Panc1 (cell line): ENCODE results near the gene SAFB2. TPM values are rescaled to one million over a fixed set of nuclear protein-coding genes. Genes with fewer than 3 reads are reported as not detected.

Experiments used
- ATAC-seq: fragments of 200-7000 bp; cut with Tn5 transposase; 2 replicates; pipeline ENCODE4 v1.9.1; 2020; ENCODE audit warnings: mild to moderate bottlenecking, moderate library complexity
- BruUV-seq: library from RNA; stranded (reverse); fragments of 400-500 nt; replicated peaks from 2 replicates; lab custom pipeline; 2021; lab: Mats Ljungman, UMichigan
- CTCF ChIA-PET: fragments of 300-600 bp; sonication (Branson Sonifier 250); formaldehyde crosslinking; loops from one replicate; lab custom pipeline; 2022; ENCODE audit warnings: antibody characterized with exemption; lab: Charles Lee
- POLR2A ChIA-PET: fragments of 300-600 bp; sonication (Branson Sonifier 250); formaldehyde crosslinking; loops from one replicate; lab custom pipeline; 2022; ENCODE audit warnings: antibody characterized with exemption; lab: Charles Lee
- DNase-seq: peaks from one replicate; pipeline ENCODE4 v3.0.0-alpha.2; 2010; ENCODE audit warnings: low read depth, low spot score
- H3K27ac ChIP-seq: 2 replicates; pipeline ENCODE4 v1.5.1; 2011; ENCODE audit warnings: mild to moderate bottlenecking, low read length, inconsistent platforms
- H3K27me3 ChIP-seq: fragments of 200-500 bp; sonication (Bioruptor generic); 2 replicates; pipeline ENCODE4 v1.6.0; 2014; ENCODE audit warnings: low read length, inconsistent platforms; ENCODE audit not compliant: control insufficient read depth, insufficient read depth
- H3K36me3 ChIP-seq: fragments of 200-500 bp; sonication (Bioruptor generic); 2 replicates; pipeline ENCODE4 v1.5.1; 2014; ENCODE audit warnings: inconsistent platforms, mild to moderate bottlenecking, low read length, moderate library complexity; ENCODE audit not compliant: control insufficient read depth, insufficient read depth
- H3K4me1 ChIP-seq: 2 replicates; pipeline ENCODE4 v1.5.1; 2011; ENCODE audit warnings: inconsistent platforms, mild to moderate bottlenecking, low read length, moderate library complexity; ENCODE audit not compliant: control insufficient read depth, insufficient read depth
- H3K4me3 ChIP-seq, 2 experiments: 2 replicates each; pipeline ENCODE4 v1.5.1; 2011 to 2012; ENCODE audit warnings: low read depth in 2 of 2, low read length in 2 of 2, mild to moderate bottlenecking in 2 of 2, inconsistent platforms in 1 of 2, moderate library complexity in 1 of 2
- H3K9me3 ChIP-seq: fragments of 200-500 bp; sonication (Bioruptor generic); 2 replicates; pipeline ENCODE4 v1.5.1; 2014; ENCODE audit warnings: low read depth, mild to moderate bottlenecking, inconsistent platforms, low read length, moderate library complexity; ENCODE audit not compliant: control insufficient read depth, insufficient read depth
- CTCF ChIP-seq: fragments of 450-650 bp; IDR thresholded peaks from 2 replicates; pipeline ENCODE4 v1.5.1; 2017; ENCODE audit warnings: mild to moderate bottlenecking
- POLR2AphosphoS5 ChIP-seq: IDR thresholded peaks from 2 replicates; pipeline ENCODE4 v1.6.1; 2012; ENCODE audit warnings: mild to moderate bottlenecking, low read depth, low read length, moderate library complexity
- REST ChIP-seq, 2 experiments: IDR thresholded peaks; 2 replicates each; pipeline ENCODE4 v1.6.1; 2011 to 2012; ENCODE audit warnings: low read depth in 2 of 2, control low read depth in 1 of 2, low read length in 1 of 2, mild to moderate bottlenecking in 1 of 2, moderate library complexity in 1 of 2; ENCODE audit not compliant: insufficient read depth in 1 of 2
- SIN3A ChIP-seq: IDR thresholded peaks from 2 replicates; pipeline ENCODE4 v1.6.1; 2012; ENCODE audit warnings: low read depth, mild to moderate bottlenecking, low read length, moderate library complexity, borderline replicate concordance; ENCODE audit not compliant: insufficient read depth
- TCF7L2 ChIP-seq: IDR thresholded peaks from 2 replicates; pipeline ENCODE4 v1.6.1; 2011; ENCODE audit warnings: mild to moderate bottlenecking, low read depth, low read length, inconsistent platforms
- in situ Hi-C: cut with HindIII; loops from 2 replicates; pipeline ENCODE4 v1.10.0; 2016; ENCODE audit warnings: low sequenced_read_pairs, low pct_unique_long_range_greater_than_20kb
- intact Hi-C: fragments of 100-400 bp; cut with micrococcal nuclease; formaldehyde crosslinking; loops from one replicate; pipeline ENCODE4 v1.10.0; 2022; ENCODE audit not compliant: unreplicated experiment
- total RNA-seq: library from RNA; stranded (reverse); gene quantifications from one replicate; pipeline ENCODE4 v1.2.1, GENCODE V29; 2021; ENCODE audit not compliant: unreplicated experiment

Gene SAFB2
- total RNA-seq, 1 experiment from 2014 or later = 83.5 TPM

- Histone ChIP-seq H3K27ac (no peak overlapping the region), H3K9me3 (no peaks in the 10 kb centered on the region), H3K4me3 (no peak overlapping the region), H3K27me3 (no peaks in the 10 kb centered on the region), H3K4me1 (peaks cover 13% of the 10 kb centered on the region), H3K36me3 (peaks cover 21% of the 10 kb centered on the region)
- ATAC-seq (no peak), DNase-seq (no peak)
- intact Hi-C loops (no loop called here), in situ Hi-C loops (no loop called here)
- BruUV-seq = no TSS peak
- ChIA-PET CTCF (no interaction called here), POLR2A (no interaction called here)
- TF ChIP-seq REST (IDR thresholded peaks at IDR 0.05; ENCODE audit: insufficient read depth in 1 of 2, low read depth in 2 of 2, low read length in 1 of 2) (no peak), CTCF (no peak), POLR2AphosphoS5 (no peak), TCF7L2 (no peak), SIN3A (no peak)
These were observed 5.9 kb upstream of the SAFB2 start for GRCh38 chr19:5628461-5628860.

GRCh38 chr19:5627395-5627904 is 4.9 kb upstream of the SAFB2 start:
- BruUV-seq = no TSS peak
- H3K27ac ChIP-seq = no peak overlapping the region
- H3K9me3 ChIP-seq = no peaks in the 10 kb centered on the region
- intact Hi-C loops = no loop called here
- H3K36me3 ChIP-seq = peaks cover 21% of the 10 kb centered on the region
- H3K4me3 ChIP-seq = no peak overlapping the region
- ChIA-PET POLR2A (interaction anchor here (0.6 kb wide), 1 partner anchor 32 kb away, joined by 3 read pairs; no protein-coding TSS in a partner anchor), CTCF (interaction anchor here (0.6 kb wide), 1 partner anchor 816 kb away, joined by 4 read pairs; no protein-coding TSS in a partner anchor)
- in situ Hi-C loops = no loop called here
- DNase-seq (no peak), ATAC-seq (no peak)
- no peak for TF ChIP-seq CTCF
- no peak for TF ChIP-seq SIN3A
- TF ChIP-seq POLR2AphosphoS5 = no peak
- no peak for TF ChIP-seq TCF7L2
- TF ChIP-seq REST (IDR thresholded peaks at IDR 0.05; ENCODE audit: insufficient read depth in 1 of 2, low read depth in 2 of 2, low read length in 1 of 2) = no peak
- peaks cover 13% of the 10 kb centered on the region for H3K4me1 ChIP-seq
- H3K27me3 ChIP-seq = no peaks in the 10 kb centered on the region
